Retinal pigment epithelial cell (primary cell): ENCODE data around the gene DLK2.

Experiments
- DNase-seq: peaks from one replicate; pipeline ENCODE4 v3.0.0-alpha.2; 2010; ENCODE audit warnings: low read depth
- H3K4me3 ChIP-seq: 2 replicates; pipeline ENCODE4 v1.5.1; 2011; ENCODE audit warnings: mild to moderate bottlenecking, low read length, control low read depth, moderate library complexity
- TF ChIP-seq, protein P1 (sequence below): conservative IDR thresholded peaks from 2 replicates; pipeline ENCODE4 v1.5.1; 2011; ENCODE audit warnings: low read depth, low read length, control low read depth, inconsistent platforms

DLK2 gene

DNA sequence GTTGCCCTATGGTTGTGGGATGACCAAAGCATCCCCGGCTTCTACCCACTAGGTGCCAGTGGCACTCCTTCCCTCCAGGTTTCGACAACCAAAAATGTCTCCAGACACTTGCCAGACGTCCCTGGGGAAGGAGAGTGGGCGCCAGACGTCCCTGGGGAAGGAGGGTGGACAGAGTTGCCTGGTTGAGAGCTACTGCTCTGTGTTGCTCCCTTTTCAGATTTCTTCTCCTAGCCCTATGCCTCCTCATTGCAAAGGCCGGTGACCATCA, 41.7 kb upstream of the DLK2 start:
- H3K4me3 ChIP-seq = no peak overlapping the region
- TF ChIP-seq, protein P1, sequence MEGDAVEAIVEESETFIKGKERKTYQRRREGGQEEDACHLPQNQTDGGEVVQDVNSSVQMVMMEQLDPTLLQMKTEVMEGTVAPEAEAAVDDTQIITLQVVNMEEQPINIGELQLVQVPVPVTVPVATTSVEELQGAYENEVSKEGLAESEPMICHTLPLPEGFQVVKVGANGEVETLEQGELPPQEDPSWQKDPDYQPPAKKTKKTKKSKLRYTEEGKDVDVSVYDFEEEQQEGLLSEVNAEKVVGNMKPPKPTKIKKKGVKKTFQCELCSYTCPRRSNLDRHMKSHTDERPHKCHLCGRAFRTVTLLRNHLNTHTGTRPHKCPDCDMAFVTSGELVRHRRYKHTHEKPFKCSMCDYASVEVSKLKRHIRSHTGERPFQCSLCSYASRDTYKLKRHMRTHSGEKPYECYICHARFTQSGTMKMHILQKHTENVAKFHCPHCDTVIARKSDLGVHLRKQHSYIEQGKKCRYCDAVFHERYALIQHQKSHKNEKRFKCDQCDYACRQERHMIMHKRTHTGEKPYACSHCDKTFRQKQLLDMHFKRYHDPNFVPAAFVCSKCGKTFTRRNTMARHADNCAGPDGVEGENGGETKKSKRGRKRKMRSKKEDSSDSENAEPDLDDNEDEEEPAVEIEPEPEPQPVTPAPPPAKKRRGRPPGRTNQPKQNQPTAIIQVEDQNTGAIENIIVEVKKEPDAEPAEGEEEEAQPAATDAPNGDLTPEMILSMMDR = no peak
- DNase-seq = no peak

DNA sequence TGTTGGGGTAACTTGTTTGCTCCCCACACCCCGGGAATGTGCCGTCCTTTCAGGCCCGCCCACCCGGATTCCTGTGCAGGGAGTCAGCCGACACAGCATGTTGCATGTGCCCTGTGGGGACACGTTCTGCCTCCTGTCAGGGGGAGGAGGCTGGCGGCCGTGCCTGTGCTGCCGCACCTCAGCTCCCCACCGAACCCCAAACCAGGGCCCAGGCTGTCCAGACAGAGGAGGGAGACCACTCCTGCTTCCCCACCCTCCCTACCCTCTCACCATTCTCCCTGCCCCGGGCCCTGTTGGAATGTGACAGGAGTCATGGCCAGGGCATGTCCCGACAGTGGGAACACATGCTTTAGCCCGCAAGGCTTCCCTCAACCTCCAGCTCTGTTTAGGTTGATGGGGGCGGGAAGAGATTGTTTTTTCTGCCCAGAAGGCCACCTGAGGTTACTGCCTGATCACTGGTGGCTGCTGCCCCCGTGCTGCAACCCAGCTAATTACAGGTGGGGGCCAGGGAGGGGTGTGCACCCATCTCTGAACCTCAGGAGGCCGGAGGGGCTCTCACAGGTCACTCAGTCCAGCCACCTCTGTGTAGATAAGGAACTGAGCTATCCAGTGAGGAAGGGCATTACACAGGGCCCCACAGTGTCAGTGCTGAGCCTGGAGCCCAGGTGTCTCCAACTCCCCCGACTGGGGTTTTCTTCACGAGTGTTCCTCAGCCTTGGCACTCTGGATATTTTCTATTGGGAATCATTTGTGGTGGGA, 41.2 kb upstream of the DLK2 start:
- TF ChIP-seq, protein P1 = peak; percentile 68
- H3K4me3 ChIP-seq = no peak overlapping the region
- no peak for DNase-seq

DNA sequence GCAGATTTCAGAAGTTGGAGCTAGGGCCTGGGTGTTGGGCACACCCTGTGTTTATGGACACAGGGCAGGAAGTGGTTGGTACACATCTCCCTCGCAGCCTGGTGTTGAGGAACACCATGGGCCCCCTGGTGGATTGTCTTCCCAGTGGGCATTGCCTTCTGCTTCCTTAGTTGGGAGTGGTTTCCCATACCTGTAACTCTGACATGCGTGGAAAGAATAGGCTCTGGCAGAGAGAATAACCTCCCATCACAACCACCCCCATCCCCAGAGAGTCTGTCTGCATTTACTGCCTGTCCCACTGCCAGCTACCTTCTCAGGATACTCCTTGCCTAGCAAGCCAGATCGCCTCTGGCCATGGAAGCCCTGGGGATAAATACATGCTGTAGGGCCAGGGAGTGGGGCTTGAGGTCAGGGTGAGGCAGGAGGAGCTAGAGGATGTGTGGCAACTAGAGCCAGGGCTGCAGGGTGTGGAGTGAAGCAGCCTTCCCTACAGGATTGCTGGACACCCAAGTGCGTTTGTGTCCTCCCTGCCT, 40.1 kb upstream of the DLK2 start:
- DNase-seq = no peak
- TF ChIP-seq, protein P1 = peak; percentile 42
- H3K4me3 ChIP-seq = no peak overlapping the region

DNA sequence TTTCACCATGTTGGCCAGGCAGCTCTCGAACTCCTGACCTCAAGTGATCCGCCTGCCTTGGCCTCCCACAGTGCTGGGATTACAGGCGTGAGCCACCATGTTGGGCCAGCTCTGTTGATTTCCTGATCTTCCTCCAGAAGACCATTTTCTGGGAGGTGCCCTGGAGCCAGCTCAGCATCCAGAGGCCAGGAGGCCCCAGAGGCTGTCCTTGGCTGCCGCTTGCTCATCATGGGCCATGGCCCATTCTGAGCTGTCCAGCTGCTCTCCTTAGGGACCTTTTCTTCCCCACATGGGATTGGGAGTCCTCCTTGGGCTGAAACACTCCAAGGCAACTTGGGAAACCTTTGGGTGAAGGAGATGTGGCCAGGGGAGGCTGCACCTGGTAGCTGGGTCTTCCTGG, 39.4 kb upstream of the DLK2 start:
- no peak overlapping the region for H3K4me3 ChIP-seq
- DNase-seq = no peak

DNA sequence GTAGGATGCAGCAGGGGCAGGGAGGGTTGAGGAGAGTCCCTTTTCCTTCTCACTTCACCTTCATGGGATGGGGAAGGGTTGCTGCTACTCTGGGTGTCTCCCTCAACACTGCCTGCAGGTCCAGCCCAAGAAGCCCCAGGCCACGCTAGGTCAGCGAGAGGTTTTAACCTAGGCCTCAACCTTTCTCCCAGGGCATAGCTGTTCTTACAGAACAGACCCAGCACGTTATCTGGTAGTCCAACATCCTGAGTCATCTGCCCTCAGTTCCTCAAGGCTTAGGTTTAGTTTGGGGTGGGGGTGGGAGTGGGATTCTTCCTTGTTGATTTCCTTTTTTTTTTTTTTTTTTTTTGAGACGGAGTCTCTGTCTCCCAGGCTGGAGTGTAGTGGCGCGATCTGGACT, 39.0 kb upstream of the DLK2 start:
- no peak overlapping the region for H3K4me3 ChIP-seq
- DNase-seq = no peak
- TF ChIP-seq, protein P1 = no peak

More for the DNA sequence above, 39.4 kb upstream of the DLK2 start:
- TF ChIP-seq, protein P1 = no peak

DNA sequence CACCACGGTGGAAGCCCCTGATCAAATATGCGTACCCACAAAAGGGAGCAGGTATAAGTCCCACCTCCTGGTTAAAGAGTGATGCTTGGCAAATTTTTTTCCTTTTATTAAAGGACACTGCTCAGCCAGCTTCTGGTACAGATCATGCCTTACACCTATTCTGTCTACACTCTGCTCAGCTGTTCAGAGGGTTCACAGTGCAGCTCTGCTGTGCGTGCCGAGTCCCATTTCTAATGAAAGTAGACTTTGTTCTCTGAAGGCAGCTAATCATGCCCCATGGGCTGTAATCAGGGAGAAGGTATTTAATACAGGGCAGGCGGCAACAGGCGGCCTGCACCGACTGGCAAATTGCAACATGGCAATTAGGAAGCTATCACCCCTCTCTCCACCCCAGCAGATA, 38.5 kb upstream of the DLK2 start:
- no peak overlapping the region for H3K4me3 ChIP-seq
- no peak for DNase-seq
- TF ChIP-seq, protein P1 = no peak

DNA sequence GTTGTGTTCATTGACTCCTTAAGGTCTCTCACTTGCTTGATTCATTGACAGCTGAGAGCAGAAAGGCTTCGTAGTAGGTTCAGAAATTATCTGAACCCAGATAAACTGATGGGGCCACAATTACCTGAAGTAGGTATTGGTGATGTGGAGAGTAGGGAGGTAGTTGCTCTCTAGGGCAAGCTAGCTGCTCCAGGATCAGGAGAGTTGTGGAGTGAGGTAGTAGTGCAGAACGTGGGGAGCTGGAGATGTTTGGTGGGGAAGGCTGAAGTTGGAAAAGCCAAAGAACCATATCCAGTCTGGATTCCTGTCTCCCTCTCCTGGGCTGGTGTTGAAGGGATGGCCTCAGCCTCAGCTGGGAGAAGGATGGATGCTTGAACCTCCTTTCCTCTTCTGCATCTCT, 37.9 kb upstream of the DLK2 start:
- no peak overlapping the region for H3K4me3 ChIP-seq
- TF ChIP-seq, protein P1 = no peak
- no peak for DNase-seq
